OCI-LY1 (cell line): Measurements from ENCODE around the gene ANKS3.
A peak's percentile ranks its signal among the peaks of the same experiment; 100 is the strongest.

Source experiments
- EZH2 ChIP-seq: fragments of 200-600 bp; sonication (generic), shearing (Covaris generic); IDR thresholded peaks from 2 replicates; pipeline ENCODE4 v1.8.0; 2017; ENCODE audit warnings: borderline replicate concordance, mixed run types, mild to moderate bottlenecking, antibody characterized with exemption, low read length, moderate library complexity, mixed read lengths
- TF ChIP-seq, protein P1 (sequence below): fragments of 200-600 bp; sonication (generic), shearing (Covaris generic); IDR thresholded peaks from 2 replicates; pipeline ENCODE4 v1.5.1; 2017; ENCODE audit warnings: mild to moderate bottlenecking, antibody characterized with exemption, low read length, moderate library complexity, mixed read lengths

DNA sequence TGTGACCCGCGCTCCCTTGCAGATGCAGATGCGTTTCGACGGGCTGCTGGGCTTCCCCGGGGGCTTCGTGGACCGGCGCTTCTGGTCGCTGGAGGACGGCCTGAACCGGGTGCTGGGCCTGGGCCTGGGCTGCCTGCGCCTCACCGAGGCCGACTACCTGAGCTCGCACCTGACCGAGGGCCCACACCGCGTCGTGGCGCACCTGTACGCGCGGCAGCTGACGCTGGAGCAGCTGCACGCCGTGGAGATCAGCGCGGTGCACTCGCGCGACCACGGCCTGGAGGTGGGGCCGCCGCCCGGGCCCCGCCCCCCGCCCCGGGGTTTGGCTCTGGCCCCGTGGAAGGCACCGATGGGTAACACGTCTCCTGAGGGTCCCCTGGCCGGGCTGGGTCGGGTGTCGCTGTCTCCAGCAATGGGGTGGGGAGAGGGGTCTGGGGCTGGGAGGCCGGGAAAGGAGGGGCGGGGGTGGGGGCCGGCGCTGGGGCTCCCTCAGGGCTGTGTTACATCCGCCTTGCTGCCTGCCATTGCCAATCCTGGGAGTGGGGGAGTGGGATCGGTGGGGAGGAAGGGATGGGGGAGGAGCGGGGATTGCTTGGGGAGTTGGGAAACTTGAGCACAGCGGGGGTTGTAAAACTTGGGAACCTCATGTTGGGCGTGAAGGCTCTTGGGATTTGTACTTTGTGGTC, 40.0 kb downstream of the ANKS3 start:
- TF ChIP-seq EZH2, result no peak
- TF ChIP-seq, protein P1, sequence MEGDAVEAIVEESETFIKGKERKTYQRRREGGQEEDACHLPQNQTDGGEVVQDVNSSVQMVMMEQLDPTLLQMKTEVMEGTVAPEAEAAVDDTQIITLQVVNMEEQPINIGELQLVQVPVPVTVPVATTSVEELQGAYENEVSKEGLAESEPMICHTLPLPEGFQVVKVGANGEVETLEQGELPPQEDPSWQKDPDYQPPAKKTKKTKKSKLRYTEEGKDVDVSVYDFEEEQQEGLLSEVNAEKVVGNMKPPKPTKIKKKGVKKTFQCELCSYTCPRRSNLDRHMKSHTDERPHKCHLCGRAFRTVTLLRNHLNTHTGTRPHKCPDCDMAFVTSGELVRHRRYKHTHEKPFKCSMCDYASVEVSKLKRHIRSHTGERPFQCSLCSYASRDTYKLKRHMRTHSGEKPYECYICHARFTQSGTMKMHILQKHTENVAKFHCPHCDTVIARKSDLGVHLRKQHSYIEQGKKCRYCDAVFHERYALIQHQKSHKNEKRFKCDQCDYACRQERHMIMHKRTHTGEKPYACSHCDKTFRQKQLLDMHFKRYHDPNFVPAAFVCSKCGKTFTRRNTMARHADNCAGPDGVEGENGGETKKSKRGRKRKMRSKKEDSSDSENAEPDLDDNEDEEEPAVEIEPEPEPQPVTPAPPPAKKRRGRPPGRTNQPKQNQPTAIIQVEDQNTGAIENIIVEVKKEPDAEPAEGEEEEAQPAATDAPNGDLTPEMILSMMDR, result peak; percentile 3; the same call in 1 of the 2 replicates
